ENCODE measurements around the gene FGG. TPM values are rescaled to one million over a fixed set of nuclear protein-coding genes. Genes with fewer than 3 reads are reported as not detected.

Gene FGG
- total and polyA plus RNA-seq, 2 donors (not counting 3 experiments of a cell fraction or from before 2014, with no cell fraction given) = not detected

GRCh38 chr4:154626793-154627484, 14.5 kb upstream of the FGG start:
- no peak overlapping the region for H3K27ac ChIP-seq (ENCODE audit: insufficient read depth, low read depth, low read length)
- TF ChIP-seq POLR2A (IDR thresholded peaks at IDR 0.05; ENCODE audit: low read depth, low read length) = no peak
- no peak for TF ChIP-seq MYC (IDR thresholded peaks at IDR 0.05; ENCODE audit: low read depth, low read length)
- peak; percentile 45 to 84 for TF ChIP-seq CTCF (IDR thresholded peaks at IDR 0.05; ENCODE audit: extremely low read depth in 1 of 2, insufficient read depth in 1 of 2, low read depth in 1 of 2, low read length in 2 of 2)
- TF ChIP-seq POLR2AphosphoS5 (IDR thresholded peaks at IDR 0.05; ENCODE audit: insufficient read depth, low read depth, low read length) = no peak
- no peak for TF ChIP-seq FOS (IDR thresholded peaks at IDR 0.05; ENCODE audit: borderline replicate concordance, insufficient read depth, low read length)
- TF ChIP-seq JUN (IDR thresholded peaks at IDR 0.05; ENCODE audit: borderline replicate concordance, insufficient read depth, insufficient read length, low read depth) = no peak
- FAIRE-seq (no peak), DNase-seq (ENCODE audit: low read depth, low spot score) (peak; percentile 46)
- no TSS peak for BruUV-seq (replicated peaks)
- no peak overlapping the region for H3K4me3 ChIP-seq (replicated peaks in 1 of 3; ENCODE audit: insufficient read depth in 1 of 3, low read depth in 1 of 3, low read length in 3 of 3)
- ChIA-PET CTCF (interaction anchor here (1.9 kb wide), 1 partner anchor 9 kb away, joined by 4 read pairs; no protein-coding TSS in a partner anchor), POLR2A (no interaction called here)
- no peaks in the 10 kb centered on the region for H3K36me3 ChIP-seq (ENCODE audit: control insufficient read depth in 2 of 2, extremely low read depth in 1 of 2, insufficient read depth in 2 of 2, low read length in 2 of 2)
- peak overlapping the region; percentile 21 for H3K4me2 ChIP-seq (ENCODE audit: insufficient read depth, low read length)
- no peaks in the 10 kb centered on the region for H3K9me3 ChIP-seq (replicated peaks; ENCODE audit: control insufficient read depth, insufficient read depth, low read length)
- intact Hi-C loops (cut with micrococcal nuclease) = loop anchor here (5.0 kb wide), 1 partner anchor 150 kb away; no protein-coding TSS in a partner anchor
- no peaks in the 10 kb centered on the region for H3K4me1 ChIP-seq (ENCODE audit: control insufficient read depth, extremely low read depth, insufficient read depth, low read length)
- no peaks in the 10 kb centered on the region for H3K9me1 ChIP-seq (replicated peaks; ENCODE audit: control insufficient read depth, extremely low read depth, insufficient read depth, low read length)
- peaks cover 16 to 23% of the 10 kb centered on the region in 2 experiments for H3K27me3 ChIP-seq (ENCODE audit: control insufficient read depth in 2 of 2, insufficient read depth in 2 of 2, low read length in 2 of 2)
- H3K9ac ChIP-seq (replicated peaks; ENCODE audit: extremely low read depth, insufficient read depth, low read length) = no peak overlapping the region
- H4K20me1 ChIP-seq (replicated peaks; ENCODE audit: control insufficient read depth, extremely low read depth, insufficient read depth, low read length) = no peaks in the 10 kb centered on the region
- H3K79me2 ChIP-seq (ENCODE audit: control insufficient read depth, insufficient read depth, low read length) = no peaks in the 10 kb centered on the region
- dilution Hi-C loops (cut with MboI; ENCODE audit: extremely low pct_ligation_motif_present, low sequenced_read_pairs) = no loop called here
- H2AFZ ChIP-seq (ENCODE audit: low read depth, low read length) = peak overlapping the region; percentile 72
